ENCODE measurements around the gene KAZN.

GRCh38 chr1:14713077-14713476 is 114.6 kb downstream of the KAZN start:
- TF ChIP-seq CHD4 (IDR thresholded peaks at IDR 0.05; ENCODE audit: borderline replicate concordance): no peak
- TF ChIP-seq CTCF (IDR thresholded peaks at IDR 0.05): no peak
- TF ChIP-seq BHLHE40 (IDR thresholded peaks at IDR 0.05; ENCODE audit: low read depth, low read length): no peak
- no peak for TF ChIP-seq MAX (IDR thresholded peaks at IDR 0.05)
- no peak for TF ChIP-seq EP300 (IDR thresholded peaks at IDR 0.05)
- no peak for TF ChIP-seq REST (IDR thresholded peaks at IDR 0.05)
- TF ChIP-seq EHF (CRISPR knock-in tag; IDR thresholded peaks at IDR 0.05): no peak
- TF ChIP-seq POLR2A (IDR thresholded peaks at IDR 0.05; ENCODE audit: low read length): no peak
- no peak for TF ChIP-seq CEBPB (IDR thresholded peaks at IDR 0.05)
- TF ChIP-seq TFCP2L1 (CRISPR knock-in tag; IDR thresholded peaks at IDR 0.05): no peak
- TF ChIP-seq RAD21 (conservative IDR thresholded peaks at IDR 0.05 in 1 of 2, IDR thresholded peaks at IDR 0.05 in 1 of 2): no peak

Data from A549 (cell line).